Effector memory CD4-positive, alpha-beta T cell (primary cell): ENCODE results near the gene PI4KA.

Experiments used
- DNase-seq, 3 donors: peaks; one replicate each; pipeline ENCODE4 v3.0.0-alpha.2; 2020
- H3K27ac ChIP-seq: 2 replicates; pipeline ENCODE4 v1.7.0; 2013; ENCODE audit warnings: mild to moderate bottlenecking, low read length, moderate library complexity; ENCODE audit not compliant: insufficient read depth, poor library complexity, severe bottlenecking
- H3K27me3 ChIP-seq: replicated peaks from 2 replicates; pipeline ENCODE4 v1.7.0; 2013; ENCODE audit warnings: mild to moderate bottlenecking, low read length; ENCODE audit not compliant: insufficient read depth, control insufficient read depth, poor library complexity, severe bottlenecking
- H3K36me3 ChIP-seq: 2 replicates; pipeline ENCODE4 v1.7.0; 2013; ENCODE audit warnings: mild to moderate bottlenecking, low read length, moderate library complexity; ENCODE audit not compliant: control insufficient read depth, insufficient read depth
- H3K4me1 ChIP-seq: 2 replicates; pipeline ENCODE4 v1.7.0; 2013; ENCODE audit warnings: low read length, mild to moderate bottlenecking; ENCODE audit not compliant: control insufficient read depth, insufficient read depth, poor library complexity, severe bottlenecking
- H3K4me3 ChIP-seq: 2 replicates; pipeline ENCODE4 v1.7.0; 2013; ENCODE audit warnings: low read length, low read depth, mild to moderate bottlenecking; ENCODE audit not compliant: insufficient read depth, poor library complexity, severe bottlenecking
- H3K9me3 ChIP-seq: 2 replicates; pipeline ENCODE4 v1.7.0; 2013; ENCODE audit warnings: mild to moderate bottlenecking, low read length, moderate library complexity; ENCODE audit not compliant: control insufficient read depth

PI4KA gene

DNA sequence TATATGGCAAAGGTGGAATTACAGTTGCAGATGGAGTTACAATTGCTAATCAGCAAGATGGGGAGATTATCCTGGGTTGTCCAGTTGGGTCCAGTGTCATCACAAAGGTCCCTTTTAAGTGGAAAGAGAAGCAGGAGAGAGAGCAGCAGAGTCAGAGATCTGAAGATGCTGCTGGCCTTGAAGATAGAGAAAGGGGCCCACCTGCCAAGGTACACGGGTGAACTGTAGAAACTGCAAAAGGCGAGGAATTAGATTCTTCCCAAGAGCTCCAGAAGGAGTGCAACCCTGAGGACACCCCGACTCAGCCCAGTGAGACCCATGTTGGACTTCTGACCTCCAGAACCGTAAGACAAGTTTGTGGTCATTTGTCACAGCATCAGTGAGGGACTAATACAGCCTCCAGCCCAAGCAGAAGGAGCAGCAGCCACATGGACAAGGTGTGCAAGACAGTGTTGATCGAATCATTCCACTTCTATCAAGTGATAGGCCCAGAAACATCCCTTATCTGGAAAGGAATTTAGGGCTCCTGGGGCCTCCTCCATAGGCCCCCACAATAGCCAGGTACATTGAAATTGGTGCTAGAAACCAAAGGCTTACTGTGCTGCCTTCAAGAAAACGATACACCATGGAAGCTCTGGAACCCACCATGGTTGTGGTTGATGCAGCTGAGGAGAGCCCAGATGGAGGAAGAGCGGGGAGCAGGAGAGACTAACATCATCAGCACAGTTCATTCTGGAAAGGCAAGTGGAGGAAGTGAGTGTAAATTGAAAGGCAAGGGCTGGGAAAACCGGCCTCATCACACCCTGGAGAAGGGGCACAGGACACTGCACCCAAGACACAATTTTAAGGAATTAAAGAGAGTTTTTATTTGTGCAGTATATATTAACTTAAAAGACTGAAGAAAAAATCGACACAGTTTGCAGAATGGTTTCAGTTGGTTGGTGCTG, 23.5 kb upstream of the PI4KA start:
- no peak for DNase-seq
- Histone ChIP-seq H3K4me3 (no peak overlapping the region), H3K27me3 (no peaks in the 10 kb centered on the region), H3K36me3 (peaks cover 31% of the 10 kb centered on the region), H3K27ac (no peak overlapping the region), H3K4me1 (no peaks in the 10 kb centered on the region), H3K9me3 (no peaks in the 10 kb centered on the region)

- Histone ChIP-seq H3K27me3 (no peaks in the 10 kb centered on the region), H3K27ac (no peak overlapping the region), H3K4me1 (no peaks in the 10 kb centered on the region), H3K4me3 (no peak overlapping the region), H3K36me3 (peaks cover 30% of the 10 kb centered on the region), H3K9me3 (no peaks in the 10 kb centered on the region)
- DNase-seq = no peak
Measured at GRCh38 chr22:20881231-20881630, 22.6 kb upstream of the PI4KA start.

DNA sequence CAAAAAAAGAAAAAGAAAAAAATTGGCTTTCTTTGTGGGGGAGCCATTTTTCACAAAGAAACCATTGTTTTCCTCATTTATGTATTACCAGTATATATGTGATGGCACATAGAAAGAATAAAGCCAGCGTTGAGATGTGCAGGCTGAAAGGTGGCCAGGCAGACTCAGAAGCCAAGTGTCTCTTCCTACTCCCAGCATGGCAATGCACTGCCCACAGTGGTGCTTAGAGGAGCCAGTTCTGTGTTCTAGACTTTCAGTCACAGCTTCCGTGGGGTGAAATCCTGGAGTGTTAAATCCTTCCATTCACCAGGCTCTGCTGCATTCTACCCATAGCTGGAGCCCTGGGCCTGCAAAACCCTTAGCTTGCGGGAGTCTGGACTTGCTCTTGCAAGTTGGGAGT, 19.1 kb upstream of the PI4KA start:
- no peaks in the 10 kb centered on the region for H3K9me3 ChIP-seq
- H3K4me3 ChIP-seq = no peak overlapping the region
- no peak overlapping the region for H3K27ac ChIP-seq
- H3K27me3 ChIP-seq = no peaks in the 10 kb centered on the region
- peaks cover 19% of the 10 kb centered on the region for H3K36me3 ChIP-seq
- H3K4me1 ChIP-seq = no peaks in the 10 kb centered on the region
- DNase-seq = no peak

DNA sequence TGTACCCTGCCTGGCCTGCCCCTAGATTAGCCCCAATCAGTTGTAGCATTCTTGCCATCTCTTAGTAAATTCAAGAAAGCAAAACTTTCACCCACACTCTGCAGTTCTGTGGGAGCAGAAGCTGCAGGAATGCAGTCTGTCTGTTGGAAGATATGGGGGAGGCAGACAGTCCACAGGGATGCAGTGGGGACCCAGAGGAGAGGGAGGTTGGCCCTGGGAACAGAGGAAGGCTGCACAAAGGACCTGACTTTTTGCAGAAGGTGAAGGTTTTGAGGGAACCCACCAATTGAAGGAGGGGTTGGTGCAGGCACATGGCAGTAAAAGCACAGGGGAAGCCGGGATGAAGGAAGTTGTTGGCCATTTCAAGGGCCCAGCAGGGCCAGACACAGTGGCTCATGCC, 16.7 kb upstream of the PI4KA start:
- no peaks in the 10 kb centered on the region for H3K9me3 ChIP-seq
- H3K27ac ChIP-seq = no peak overlapping the region
- H3K36me3 ChIP-seq = peaks cover 14% of the 10 kb centered on the region
- H3K4me3 ChIP-seq = no peak overlapping the region
- DNase-seq = no peak
- no peaks in the 10 kb centered on the region for H3K27me3 ChIP-seq
- H3K4me1 ChIP-seq = no peaks in the 10 kb centered on the region

- no peaks in the 10 kb centered on the region for H3K4me1 ChIP-seq
Measured at GRCh38 chr22:20873214-20873613, 14.6 kb upstream of the PI4KA start.

DNA sequence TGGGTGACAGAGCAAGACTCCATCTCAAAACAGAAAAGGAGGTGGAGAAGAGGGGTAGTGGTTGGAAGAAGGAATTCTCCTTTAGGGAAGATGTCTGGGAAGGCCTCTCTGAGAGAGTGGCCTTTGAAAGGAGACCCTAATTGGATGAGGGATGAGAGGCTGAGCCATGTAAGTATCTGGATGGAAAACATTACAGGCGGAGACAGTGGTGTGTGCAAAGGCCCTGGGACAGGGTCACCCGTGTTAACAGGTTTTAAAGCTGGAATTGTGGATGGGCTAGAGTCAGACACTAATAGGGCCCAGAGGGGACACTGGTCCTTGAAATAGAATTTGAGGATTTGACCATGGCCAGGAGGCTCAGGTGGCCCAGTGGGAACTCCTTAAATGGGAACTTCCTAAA, 10.6 kb upstream of the PI4KA start:
- no peak overlapping the region for H3K27ac ChIP-seq
- no peak for DNase-seq

More at GRCh38 chr22:20873214-20873613, 14.6 kb upstream of the PI4KA start:
- no peaks in the 10 kb centered on the region for H3K9me3 ChIP-seq
- no peak for DNase-seq
- H3K27me3 ChIP-seq = no peaks in the 10 kb centered on the region
- H3K4me3 ChIP-seq = no peak overlapping the region
- H3K36me3 ChIP-seq = peaks cover 17% of the 10 kb centered on the region
- H3K27ac ChIP-seq = no peak overlapping the region

GRCh38 chr22:20868025-20868962, 9.7 kb upstream of the PI4KA start:
- Histone ChIP-seq H3K4me1 (no peaks in the 10 kb centered on the region), H3K36me3 (peaks cover 19% of the 10 kb centered on the region), H3K9me3 (no peaks in the 10 kb centered on the region), H3K4me3 (no peak overlapping the region), H3K27ac (no peak overlapping the region), H3K27me3 (no peaks in the 10 kb centered on the region)
- DNase-seq = no peak

More for the DNA sequence above, 10.6 kb upstream of the PI4KA start:
- H3K36me3 ChIP-seq = peaks cover 20% of the 10 kb centered on the region
- H3K4me1 ChIP-seq = no peaks in the 10 kb centered on the region
- no peaks in the 10 kb centered on the region for H3K27me3 ChIP-seq
- H3K4me3 ChIP-seq = no peak overlapping the region
- H3K9me3 ChIP-seq = no peaks in the 10 kb centered on the region

DNA sequence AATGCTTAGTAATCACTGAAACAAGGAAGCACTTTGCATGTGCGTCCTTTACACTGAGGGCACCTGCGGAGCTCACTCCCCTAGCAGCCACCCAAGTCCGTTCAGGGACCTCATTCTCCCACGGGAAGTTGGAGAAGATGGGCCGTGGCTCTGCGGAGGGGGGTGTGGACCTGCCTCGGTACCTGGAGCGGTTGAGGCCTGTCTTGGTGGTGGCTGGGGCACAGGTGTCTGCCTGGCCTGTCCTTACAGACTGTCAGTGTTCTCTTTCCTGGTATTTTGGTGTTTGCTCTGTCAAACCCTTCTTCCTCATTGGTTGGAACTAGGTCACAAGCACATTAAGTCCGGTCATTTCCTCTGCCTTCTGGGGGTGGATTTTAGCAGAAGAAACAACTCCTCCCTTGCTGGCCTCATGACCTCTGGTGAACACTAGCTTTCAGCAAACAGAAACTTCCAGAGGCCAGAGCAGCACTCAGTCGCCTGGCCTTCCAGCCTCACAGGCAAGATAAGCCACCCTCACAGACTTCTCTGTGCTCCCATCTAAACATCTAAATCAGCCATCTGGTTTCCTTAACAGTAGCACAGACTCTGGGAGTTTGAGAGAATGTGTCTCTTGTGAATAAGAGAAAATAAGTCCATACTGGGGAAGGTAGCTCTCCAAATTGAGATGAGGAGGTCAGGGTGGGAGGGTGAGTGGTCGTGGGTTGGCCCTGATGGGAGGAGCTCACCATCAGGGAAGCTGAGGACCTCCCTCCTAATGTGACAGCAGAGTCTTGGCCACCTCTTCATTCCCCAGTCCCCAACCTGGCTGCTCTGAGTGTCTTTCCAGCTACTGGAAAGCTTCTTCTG, 8.8 kb upstream of the PI4KA start:
- no peaks in the 10 kb centered on the region for H3K4me1 ChIP-seq
- no peak for DNase-seq
- H3K27ac ChIP-seq = no peak overlapping the region
- H3K36me3 ChIP-seq = peaks cover 23% of the 10 kb centered on the region
- H3K4me3 ChIP-seq = no peak overlapping the region
- no peaks in the 10 kb centered on the region for H3K27me3 ChIP-seq
- no peaks in the 10 kb centered on the region for H3K9me3 ChIP-seq

- no peak overlapping the region for H3K27ac ChIP-seq
- no peaks in the 10 kb centered on the region for H3K27me3 ChIP-seq
- no peak for DNase-seq
- H3K4me1 ChIP-seq = no peaks in the 10 kb centered on the region
- no peaks in the 10 kb centered on the region for H3K9me3 ChIP-seq
- H3K36me3 ChIP-seq = peaks cover 23% of the 10 kb centered on the region
- H3K4me3 ChIP-seq = no peak overlapping the region
Measured at GRCh38 chr22:20866736-20867135, 8.1 kb upstream of the PI4KA start.
